ENCODE measurements around the gene BORCS6. TPM values are rescaled to one million over a fixed set of nuclear protein-coding genes. Genes with fewer than 3 reads are reported as not detected.

BORCS6 gene
- polyA plus RNA-seq, 3 donors from 2014 or later: 24.0 to 38.8 (median 27.5) TPM

Other genes with a start within 250 kb of the BORCS6 start
- gene GUCY2D, start 187.6 kb downstream of the BORCS6 start, polyA plus RNA-seq: not detected
- gene ALOX15B, start 151.1 kb downstream of the BORCS6 start, polyA plus RNA-seq: not detected
- gene ALOX12B, start 102.5 kb downstream of the BORCS6 start, polyA plus RNA-seq: under 1 TPM in 1 of 3 donors, not detected in 2; 0.17 TPM
- not detected for gene ALOXE3, start 71.7 kb downstream of the BORCS6 start, polyA plus RNA-seq
- not detected for gene HES7, start 66.1 kb downstream of the BORCS6 start, polyA plus RNA-seq
- gene PER1, start 37.8 kb downstream of the BORCS6 start, polyA plus RNA-seq: 1 to 10 TPM; 3.5 to 8.5 (median 4.5) TPM
- gene VAMP2, start 27.2 kb downstream of the BORCS6 start, polyA plus RNA-seq: 10 to 100 TPM; 33.6 to 93.6 (median 39.5) TPM
- gene TMEM107, start 13.8 kb downstream of the BORCS6 start, polyA plus RNA-seq: 10 to 100 TPM; 53.3 to 69.3 (median 64.0) TPM
- gene AURKB, start 20.4 kb upstream of the BORCS6 start, polyA plus RNA-seq: 1 to 10 TPM in 2 of 3 donors, under 1 TPM in 1; 0.60 to 3.1 (median 1.6) TPM
- 10 to 100 TPM in 2 of 3 donors, 1 to 10 TPM in 1; 9.7 to 30.7 (median 15.9) TPM for gene CTC1, start 57.9 kb upstream of the BORCS6 start, polyA plus RNA-seq
- gene PFAS, start 59.1 kb upstream of the BORCS6 start, polyA plus RNA-seq: 10 to 100 TPM in 2 of 3 donors, 1 to 10 TPM in 1; 5.4 to 18.2 (median 14.4) TPM
- gene RANGRF, start 98.5 kb upstream of the BORCS6 start, polyA plus RNA-seq: 10 to 100 TPM; 94.7 to 99.7 (median 99.1) TPM
- 1 to 10 TPM in 2 of 3 donors, under 1 TPM in 1; 0.91 to 2.6 (median 2.0) TPM for gene SLC25A35, start 105.2 kb upstream of the BORCS6 start, polyA plus RNA-seq
- not detected for gene ARHGEF15, start 120.1 kb upstream of the BORCS6 start, polyA plus RNA-seq
- not detected for gene ODF4, start 149.7 kb upstream of the BORCS6 start, polyA plus RNA-seq
- gene RPL26, start 193.0 kb upstream of the BORCS6 start, polyA plus RNA-seq: 1,000 to 10,000 TPM in 1 of 3 donors, 100 to 1,000 TPM in 2; 683 to 1,109 (median 864) TPM
- gene RNF222, start 207.6 kb upstream of the BORCS6 start, polyA plus RNA-seq: under 1 TPM in 1 of 3 donors, not detected in 2; 0.13 TPM
- 10 to 100 TPM; 37.2 to 75.0 (median 54.4) TPM for gene NDEL1, start 245.7 kb upstream of the BORCS6 start, polyA plus RNA-seq